Liver (tissue), 9 donors: ENCODE measurements around the gene SLC25A13. TPM values are rescaled to one million over a fixed set of nuclear protein-coding genes. Genes with fewer than 3 reads are reported as not detected.

ENCODE experiments used
- DNase-seq: peaks from one replicate; pipeline ENCODE4 v3.0.0-alpha.2; 2017; ENCODE audit warnings: low spot score
- H3K27ac ChIP-seq, 2 donors: one replicate each; pipeline ENCODE4 v1.7.0; 2013; ENCODE audit warnings: inconsistent platforms in 2 of 2, low read length in 2 of 2, control low read depth in 1 of 2, low read depth in 1 of 2, mild to moderate bottlenecking in 1 of 2
- H3K27me3 ChIP-seq, 4 donors: one replicate each; pipeline versions ENCODE4 v1.6.1 to v1.7.0; 2013; ENCODE audit warnings: low read length in 3 of 4, inconsistent platforms in 1 of 4, mild to moderate bottlenecking in 1 of 4, moderate library complexity in 1 of 4; ENCODE audit not compliant: control insufficient read depth in 4 of 4, insufficient read depth in 4 of 4
- H3K36me3 ChIP-seq, 4 donors: one replicate each; pipeline versions ENCODE4 v1.6.1 to v1.7.0; 2013; ENCODE audit warnings: low read length in 3 of 4, mild to moderate bottlenecking in 3 of 4, low read depth in 1 of 4, moderate library complexity in 1 of 4; ENCODE audit not compliant: control insufficient read depth in 4 of 4, insufficient read depth in 3 of 4
- H3K4me1 ChIP-seq, 4 donors: one replicate each; pipeline versions ENCODE4 v1.6.1 to v1.7.0; 2013; ENCODE audit warnings: low read length in 3 of 4, mild to moderate bottlenecking in 3 of 4, moderate library complexity in 1 of 4; ENCODE audit not compliant: control insufficient read depth in 4 of 4, insufficient read depth in 4 of 4
- H3K4me3 ChIP-seq, 3 donors: one replicate each; pipeline versions ENCODE4 v1.6.1 to v1.7.0; 2013; ENCODE audit warnings: low read length in 3 of 3, control low read depth in 1 of 3, low read depth in 1 of 3, mild to moderate bottlenecking in 1 of 3
- H3K9ac ChIP-seq, 2 donors: one replicate each; pipeline ENCODE4 v1.7.0; 2013; ENCODE audit warnings: low read length in 2 of 2, mild to moderate bottlenecking in 2 of 2, moderate library complexity in 2 of 2, control low read depth in 1 of 2, low read depth in 1 of 2
- H3K9me3 ChIP-seq, 4 donors: one replicate each; pipeline versions ENCODE4 v1.6.1 to v1.7.0; 2013; ENCODE audit warnings: low read length in 3 of 4; ENCODE audit not compliant: control insufficient read depth in 4 of 4
- EGR1 ChIP-seq, 2 donors: IDR thresholded peaks; 2 replicates each; pipeline ENCODE4 v1.6.1; 2016 to 2018; ENCODE audit warnings: antibody characterized with exemption in 2 of 2, low read depth in 2 of 2
- FOXA1 ChIP-seq: IDR thresholded peaks from 2 replicates; pipeline ENCODE4 v1.6.1; 2016; ENCODE audit warnings: antibody characterized with exemption
- FOXA2 ChIP-seq: IDR thresholded peaks from 2 replicates; pipeline ENCODE4 v1.6.1; 2016; ENCODE audit warnings: antibody characterized with exemption
- HNF4A ChIP-seq, 2 donors: conservative IDR thresholded peaks; 2 replicates each; pipeline ENCODE4 v1.6.1; 2016; ENCODE audit warnings: antibody characterized with exemption in 2 of 2, mild to moderate bottlenecking in 2 of 2
- HNF4G ChIP-seq: IDR thresholded peaks from 2 replicates; pipeline ENCODE4 v1.6.1; 2016; ENCODE audit warnings: antibody characterized with exemption
- JUND ChIP-seq, 2 donors: IDR thresholded peaks; 2 replicates each; pipeline ENCODE4 v1.6.1; 2016; ENCODE audit warnings: antibody characterized with exemption in 2 of 2
- NR2F2 ChIP-seq: IDR thresholded peaks from 2 replicates; pipeline ENCODE4 v1.6.1; 2016; ENCODE audit warnings: antibody characterized with exemption
- RAD21 ChIP-seq, 2 donors: IDR thresholded peaks; 2 replicates each; pipeline ENCODE4 v1.6.1; 2016; ENCODE audit warnings: antibody characterized with exemption in 2 of 2, mild to moderate bottlenecking in 2 of 2
- RXRA ChIP-seq, 2 donors: IDR thresholded peaks; 2 replicates each; pipeline ENCODE4 v1.6.1; 2017 to 2018; ENCODE audit warnings: antibody characterized with exemption in 2 of 2, mild to moderate bottlenecking in 1 of 2
- SP1 ChIP-seq: IDR thresholded peaks from 2 replicates; pipeline ENCODE4 v1.6.1; 2018; ENCODE audit warnings: antibody characterized with exemption, mild to moderate bottlenecking
- TAF1 ChIP-seq: conservative IDR thresholded peaks from 2 replicates; pipeline ENCODE4 v1.6.1; 2016; ENCODE audit warnings: antibody characterized with exemption, mild to moderate bottlenecking
- YY1 ChIP-seq: IDR thresholded peaks from 2 replicates; pipeline ENCODE4 v1.6.1; 2016; ENCODE audit warnings: antibody characterized with exemption, mild to moderate bottlenecking
- WGBS: extraction: QIAGEN DNeasy Blood & Tissue Kit; methylation state at CpG from one replicate; pipeline ENCODE4 v1.1.7; 2013; 5-methylcytosine and 5-hydroxymethylcytosine counted together
- polyA plus RNA-seq, 2 donors: library from polyadenylated mRNA; stranded (reverse) in 1 of 2; unstranded in 1 of 2; fragments of 200-250 nt in 1 of 2; fragments of >200 nt in 1 of 2; fragmentation: Nextera tagmentation in 1 of 2; extraction: Ambion mirVana in 1 of 2; gene quantifications; one replicate each; pipeline versions ENCODE4 v1.2.1 to v1.2.3, GENCODE V29; 2013 to 2015
- total RNA-seq, 2 donors: library from RNA; depleted of rRNA; stranded (reverse); fragments of >200 nt; gene quantifications; one replicate each; pipeline ENCODE4 v1.2.3, GENCODE V29; 2014
- TF ChIP-seq, protein P1 (sequence below): IDR thresholded peaks from 2 replicates; pipeline ENCODE4 v1.6.1; 2016; ENCODE audit warnings: antibody characterized with exemption, mild to moderate bottlenecking
- TF ChIP-seq, protein P2 (sequence below): IDR thresholded peaks from 2 replicates; pipeline ENCODE4 v1.6.1; 2016; ENCODE audit warnings: antibody characterized with exemption
- TF ChIP-seq, protein P3 (sequence below): fragments of 150-350 bp; IDR thresholded peaks from 2 replicates; pipeline ENCODE4 v1.5.1; 2017; ENCODE audit warnings: improper control_type of control experiment, low read depth, low read length; ENCODE audit not compliant: missing input control
- TF ChIP-seq, protein P4 (sequence below): IDR thresholded peaks from 2 replicates; pipeline ENCODE4 v1.6.1; 2016; ENCODE audit warnings: antibody characterized with exemption
- TF ChIP-seq, protein P5 (sequence below): IDR thresholded peaks from 2 replicates; pipeline ENCODE4 v1.6.1; 2016; ENCODE audit warnings: antibody characterized with exemption
- donor health status: healthy.
- donor health status: healthy.
- donor health status: healthy.
- donor health status: healthy.
- donor health status: healthy.

SLC25A13 gene
- total and polyA plus RNA-seq, 4 donors: 45.6 to 116 (median 63.9) TPM

DNA sequence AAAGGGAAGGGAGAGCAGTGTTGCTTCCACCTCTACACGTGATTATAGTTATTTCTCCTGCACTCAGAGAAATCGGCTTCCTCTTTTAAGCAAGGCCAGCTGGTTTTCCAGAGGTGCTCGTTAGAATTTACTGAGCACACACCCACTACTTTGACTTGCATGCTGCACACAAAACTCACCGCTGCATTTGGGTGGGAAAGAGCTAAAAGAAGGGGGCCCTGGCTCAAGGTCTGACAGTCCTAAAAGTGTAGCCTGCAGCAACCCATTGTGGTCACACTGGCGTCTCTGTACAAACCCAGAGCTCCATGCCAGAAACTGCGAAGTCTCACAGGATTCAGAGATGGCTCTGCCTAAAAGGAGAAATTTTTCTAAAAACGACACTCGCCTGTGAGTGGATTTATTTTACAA, 133.7 kb downstream of the SLC25A13 start:
- Histone ChIP-seq H3K4me3 (no peak overlapping the region), H3K9me3 (no peaks in the 10 kb centered on the region), H3K36me3 (peaks cover 4 to 51% (median 29%) of the 10 kb centered on the region in 4 donors), H3K27me3 (no peaks in the 10 kb centered on the region), H3K27ac (no peak overlapping the region), H3K9ac (no peak overlapping the region), H3K4me1 (peaks cover 6 to 22% (median 19%) of the 10 kb centered on the region in 4 donors)
- no peak for DNase-seq
- 74% methylated on average over 8 of the region's 8 CpGs for WGBS
- TF ChIP-seq, protein P1, sequence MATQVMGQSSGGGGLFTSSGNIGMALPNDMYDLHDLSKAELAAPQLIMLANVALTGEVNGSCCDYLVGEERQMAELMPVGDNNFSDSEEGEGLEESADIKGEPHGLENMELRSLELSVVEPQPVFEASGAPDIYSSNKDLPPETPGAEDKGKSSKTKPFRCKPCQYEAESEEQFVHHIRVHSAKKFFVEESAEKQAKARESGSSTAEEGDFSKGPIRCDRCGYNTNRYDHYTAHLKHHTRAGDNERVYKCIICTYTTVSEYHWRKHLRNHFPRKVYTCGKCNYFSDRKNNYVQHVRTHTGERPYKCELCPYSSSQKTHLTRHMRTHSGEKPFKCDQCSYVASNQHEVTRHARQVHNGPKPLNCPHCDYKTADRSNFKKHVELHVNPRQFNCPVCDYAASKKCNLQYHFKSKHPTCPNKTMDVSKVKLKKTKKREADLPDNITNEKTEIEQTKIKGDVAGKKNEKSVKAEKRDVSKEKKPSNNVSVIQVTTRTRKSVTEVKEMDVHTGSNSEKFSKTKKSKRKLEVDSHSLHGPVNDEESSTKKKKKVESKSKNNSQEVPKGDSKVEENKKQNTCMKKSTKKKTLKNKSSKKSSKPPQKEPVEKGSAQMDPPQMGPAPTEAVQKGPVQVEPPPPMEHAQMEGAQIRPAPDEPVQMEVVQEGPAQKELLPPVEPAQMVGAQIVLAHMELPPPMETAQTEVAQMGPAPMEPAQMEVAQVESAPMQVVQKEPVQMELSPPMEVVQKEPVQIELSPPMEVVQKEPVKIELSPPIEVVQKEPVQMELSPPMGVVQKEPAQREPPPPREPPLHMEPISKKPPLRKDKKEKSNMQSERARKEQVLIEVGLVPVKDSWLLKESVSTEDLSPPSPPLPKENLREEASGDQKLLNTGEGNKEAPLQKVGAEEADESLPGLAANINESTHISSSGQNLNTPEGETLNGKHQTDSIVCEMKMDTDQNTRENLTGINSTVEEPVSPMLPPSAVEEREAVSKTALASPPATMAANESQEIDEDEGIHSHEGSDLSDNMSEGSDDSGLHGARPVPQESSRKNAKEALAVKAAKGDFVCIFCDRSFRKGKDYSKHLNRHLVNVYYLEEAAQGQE: no peak
- TF ChIP-seq NR2F2: no peak
- no peak for TF ChIP-seq SP1
- TF ChIP-seq, protein P2, sequence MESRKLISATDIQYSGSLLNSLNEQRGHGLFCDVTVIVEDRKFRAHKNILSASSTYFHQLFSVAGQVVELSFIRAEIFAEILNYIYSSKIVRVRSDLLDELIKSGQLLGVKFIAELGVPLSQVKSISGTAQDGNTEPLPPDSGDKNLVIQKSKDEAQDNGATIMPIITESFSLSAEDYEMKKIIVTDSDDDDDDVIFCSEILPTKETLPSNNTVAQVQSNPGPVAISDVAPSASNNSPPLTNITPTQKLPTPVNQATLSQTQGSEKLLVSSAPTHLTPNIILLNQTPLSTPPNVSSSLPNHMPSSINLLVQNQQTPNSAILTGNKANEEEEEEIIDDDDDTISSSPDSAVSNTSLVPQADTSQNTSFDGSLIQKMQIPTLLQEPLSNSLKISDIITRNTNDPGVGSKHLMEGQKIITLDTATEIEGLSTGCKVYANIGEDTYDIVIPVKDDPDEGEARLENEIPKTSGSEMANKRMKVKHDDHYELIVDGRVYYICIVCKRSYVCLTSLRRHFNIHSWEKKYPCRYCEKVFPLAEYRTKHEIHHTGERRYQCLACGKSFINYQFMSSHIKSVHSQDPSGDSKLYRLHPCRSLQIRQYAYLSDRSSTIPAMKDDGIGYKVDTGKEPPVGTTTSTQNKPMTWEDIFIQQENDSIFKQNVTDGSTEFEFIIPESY: no peak
- TF ChIP-seq HNF4G: no peak
- TF ChIP-seq RAD21 (IDR thresholded peaks at IDR 0.05): no peak
- no peak for TF ChIP-seq FOXA2
- no peak for TF ChIP-seq FOXA1
- TF ChIP-seq, protein P3, sequence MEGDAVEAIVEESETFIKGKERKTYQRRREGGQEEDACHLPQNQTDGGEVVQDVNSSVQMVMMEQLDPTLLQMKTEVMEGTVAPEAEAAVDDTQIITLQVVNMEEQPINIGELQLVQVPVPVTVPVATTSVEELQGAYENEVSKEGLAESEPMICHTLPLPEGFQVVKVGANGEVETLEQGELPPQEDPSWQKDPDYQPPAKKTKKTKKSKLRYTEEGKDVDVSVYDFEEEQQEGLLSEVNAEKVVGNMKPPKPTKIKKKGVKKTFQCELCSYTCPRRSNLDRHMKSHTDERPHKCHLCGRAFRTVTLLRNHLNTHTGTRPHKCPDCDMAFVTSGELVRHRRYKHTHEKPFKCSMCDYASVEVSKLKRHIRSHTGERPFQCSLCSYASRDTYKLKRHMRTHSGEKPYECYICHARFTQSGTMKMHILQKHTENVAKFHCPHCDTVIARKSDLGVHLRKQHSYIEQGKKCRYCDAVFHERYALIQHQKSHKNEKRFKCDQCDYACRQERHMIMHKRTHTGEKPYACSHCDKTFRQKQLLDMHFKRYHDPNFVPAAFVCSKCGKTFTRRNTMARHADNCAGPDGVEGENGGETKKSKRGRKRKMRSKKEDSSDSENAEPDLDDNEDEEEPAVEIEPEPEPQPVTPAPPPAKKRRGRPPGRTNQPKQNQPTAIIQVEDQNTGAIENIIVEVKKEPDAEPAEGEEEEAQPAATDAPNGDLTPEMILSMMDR: no peak
- no peak for TF ChIP-seq EGR1 (IDR thresholded peaks at IDR 0.05; ENCODE audit: low read depth in 2 of 2)
- TF ChIP-seq, protein P4, sequence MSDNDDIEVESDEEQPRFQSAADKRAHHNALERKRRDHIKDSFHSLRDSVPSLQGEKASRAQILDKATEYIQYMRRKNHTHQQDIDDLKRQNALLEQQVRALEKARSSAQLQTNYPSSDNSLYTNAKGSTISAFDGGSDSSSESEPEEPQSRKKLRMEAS: no peak
- TF ChIP-seq HNF4A (conservative IDR thresholded peaks at IDR 0.05): no peak

DNA sequence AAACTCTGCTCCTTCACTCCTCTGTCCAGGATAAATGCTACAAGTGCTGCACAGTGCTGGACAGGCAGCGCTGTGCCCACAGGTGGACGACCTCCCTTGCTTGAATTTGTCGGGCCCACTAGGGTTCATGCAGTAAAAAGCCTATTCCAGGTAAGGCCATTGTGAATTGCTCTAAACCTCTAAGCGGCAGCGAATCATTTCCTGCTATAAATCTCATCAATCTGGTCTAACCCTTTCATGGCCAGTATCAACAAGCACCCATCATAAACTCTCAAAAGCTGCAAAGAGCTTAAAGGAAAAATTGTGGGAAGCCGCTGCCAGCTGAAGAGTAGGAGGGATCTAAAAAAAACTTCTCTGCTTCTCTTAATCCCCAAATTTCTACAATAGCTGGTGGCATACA, 134.2 kb downstream of the SLC25A13 start:
- peaks cover 6 to 26% (median 23%) of the 10 kb centered on the region in 4 donors for H3K4me1 ChIP-seq
- H3K27ac ChIP-seq: no peak overlapping the region
- DNase-seq: no peak
- H3K36me3 ChIP-seq: peaks cover 2 to 49% (median 27%) of the 10 kb centered on the region in 4 donors
- WGBS: 72% methylated on average over 6 of the region's 6 CpGs
- no peaks in the 10 kb centered on the region for H3K9me3 ChIP-seq
- no peak overlapping the region for H3K4me3 ChIP-seq
- no peaks in the 10 kb centered on the region for H3K27me3 ChIP-seq
- no peak overlapping the region for H3K9ac ChIP-seq
- TF ChIP-seq HNF4G (no peak), TAF1 (no peak), YY1 (no peak), HNF4A (conservative IDR thresholded peaks at IDR 0.05) (no peak), EGR1 (IDR thresholded peaks at IDR 0.05; ENCODE audit: low read depth in 2 of 2) (no peak), SP1 (no peak), RAD21 (IDR thresholded peaks at IDR 0.05) (no peak), FOXA2 (no peak), JUND (IDR thresholded peaks at IDR 0.05) (no peak), RXRA (IDR thresholded peaks at IDR 0.05) (no peak), FOXA1 (no peak)
- TF ChIP-seq, protein P5, sequence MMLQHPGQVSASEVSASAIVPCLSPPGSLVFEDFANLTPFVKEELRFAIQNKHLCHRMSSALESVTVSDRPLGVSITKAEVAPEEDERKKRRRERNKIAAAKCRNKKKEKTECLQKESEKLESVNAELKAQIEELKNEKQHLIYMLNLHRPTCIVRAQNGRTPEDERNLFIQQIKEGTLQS: no peak
- TF ChIP-seq, protein P1: no peak
- TF ChIP-seq, protein P2: no peak
